HepG2 (cell line): ENCODE data around the gene POLRMT. TPM values are rescaled to one million over a fixed set of nuclear protein-coding genes. Genes with fewer than 3 reads are reported as not detected.

ENCODE experiments used
- CBX1 ChIP-seq: IDR thresholded peaks from one replicate; pipeline ENCODE4 v1.6.1; 2016; ENCODE audit warnings: antibody characterized with exemption, low read depth
- CEBPB ChIP-seq: IDR thresholded peaks from 2 replicates; pipeline ENCODE4 v1.6.1; 2011; ENCODE audit warnings: low read depth, low read length, improper control_type of control experiment, borderline replicate concordance
- CHD4 ChIP-seq: fragments of 200-600 bp; sonication (generic); IDR thresholded peaks from 2 replicates; pipeline ENCODE4 v1.7.0; 2017; ENCODE audit warnings: mild to moderate bottlenecking, low read length, borderline replicate concordance
- FOSL1 ChIP-seq: sonication (generic); formaldehyde crosslinking; IDR thresholded peaks from 2 replicates; pipeline ENCODE4 v1.9.0; 2021; ENCODE audit warnings: missing genetic modification reagents, borderline replicate concordance
- HNF4A ChIP-seq: sonication (generic); formaldehyde crosslinking; IDR thresholded peaks from 2 replicates; pipeline ENCODE4 v1.4.0; 2020; ENCODE audit warnings: missing genetic modification reagents
- IKZF4 ChIP-seq: sonication (generic); formaldehyde crosslinking; IDR thresholded peaks from 2 replicates; pipeline ENCODE4 v1.5.1; 2020; ENCODE audit warnings: borderline replicate concordance, mild to moderate bottlenecking, low read depth, missing genetic modification reagents; ENCODE audit errors: not compliant biosample characterization
- MIER2 ChIP-seq: IDR thresholded peaks from 2 replicates; pipeline ENCODE4 v1.6.1; 2016; ENCODE audit warnings: missing biosample characterization, missing genetic modification reagents
- NONO ChIP-seq, 2 experiments: fragments of 450-650 bp in 1 of 2; sonication (generic) in 1 of 2; formaldehyde crosslinking in 1 of 2; IDR thresholded peaks in 1 of 2; conservative IDR thresholded peaks in 1 of 2; 2 replicates each; pipeline versions ENCODE4 v1.6.1 to v1.8.0; 2017 to 2022; ENCODE audit warnings: mild to moderate bottlenecking in 1 of 2, missing genetic modification reagents in 1 of 2, moderate library complexity in 1 of 2
- PATZ1 ChIP-seq: sonication (generic); formaldehyde crosslinking; IDR thresholded peaks from 2 replicates; pipeline ENCODE4 v1.4.0; 2020; ENCODE audit warnings: missing genetic modification reagents
- PITX1 ChIP-seq: sonication (generic); formaldehyde crosslinking; IDR thresholded peaks from 2 replicates; pipeline ENCODE4 v1.5.1; 2020; ENCODE audit warnings: mild to moderate bottlenecking, missing genetic modification reagents
- POLR2A ChIP-seq, 2 experiments: IDR thresholded peaks; 2 replicates each; pipeline ENCODE4 v1.6.1; 2011; ENCODE audit warnings: low read depth in 2 of 2, low read length in 2 of 2, mild to moderate bottlenecking in 1 of 2, moderate library complexity in 1 of 2; ENCODE audit not compliant: insufficient read depth in 1 of 2
- RCOR2 ChIP-seq: IDR thresholded peaks from 2 replicates; pipeline ENCODE4 v1.6.1; 2016; ENCODE audit warnings: missing biosample characterization, missing genetic modification reagents
- RORA ChIP-seq: sonication (generic); formaldehyde crosslinking; IDR thresholded peaks from 2 replicates; pipeline ENCODE4 v1.5.0; 2020; ENCODE audit warnings: mild to moderate bottlenecking, missing genetic modification reagents, moderate library complexity
- SKIL ChIP-seq: sonication (generic); formaldehyde crosslinking; IDR thresholded peaks from 2 replicates; pipeline ENCODE4 v1.8.0; 2022; ENCODE audit warnings: missing genetic modification reagents, mild to moderate bottlenecking, moderate library complexity, borderline replicate concordance
- TGIF2 ChIP-seq: IDR thresholded peaks from 2 replicates; pipeline ENCODE4 v1.6.1; 2016; ENCODE audit warnings: control low read depth, missing compliant biosample characterization
- ZBTB34 ChIP-seq: sonication (generic); formaldehyde crosslinking; IDR thresholded peaks from 2 replicates; pipeline ENCODE4 v1.8.0; 2022; ENCODE audit warnings: mild to moderate bottlenecking, missing genetic modification reagents
- ZFP36L2 ChIP-seq: sonication (generic); formaldehyde crosslinking; IDR thresholded peaks from 2 replicates; pipeline ENCODE4 v1.4.0; 2020; ENCODE audit warnings: missing genetic modification reagents
- ZMYM2 ChIP-seq: sonication (generic); formaldehyde crosslinking; IDR thresholded peaks from 2 replicates; pipeline ENCODE4 v1.8.0; 2022; ENCODE audit warnings: mild to moderate bottlenecking, missing genetic modification reagents
- ZNF136 ChIP-seq: sonication (generic); formaldehyde crosslinking; IDR thresholded peaks from 2 replicates; pipeline ENCODE4 v1.8.1; 2022; ENCODE audit warnings: low read depth, mild to moderate bottlenecking, moderate library complexity, missing genetic modification reagents
- ZNF256 ChIP-seq: sonication (generic); formaldehyde crosslinking; conservative IDR thresholded peaks from 2 replicates; pipeline ENCODE4 v1.4.0; 2020; ENCODE audit warnings: missing genetic modification reagents
- ZNF280B ChIP-seq: sonication (generic); formaldehyde crosslinking; IDR thresholded peaks from 2 replicates; pipeline ENCODE4 v1.5.0; 2020; ENCODE audit warnings: missing genetic modification reagents, mild to moderate bottlenecking, borderline replicate concordance
- ZNF790 ChIP-seq: sonication (generic); formaldehyde crosslinking; IDR thresholded peaks from 2 replicates; pipeline ENCODE4 v1.8.0; 2022; ENCODE audit warnings: missing genetic modification reagents, mild to moderate bottlenecking, borderline replicate concordance
- ZNF879 ChIP-seq: sonication (generic); formaldehyde crosslinking; IDR thresholded peaks from 2 replicates; pipeline ENCODE4 v1.8.1; 2023; ENCODE audit warnings: missing genetic modification reagents
- ZSCAN20 ChIP-seq: sonication (generic); formaldehyde crosslinking; IDR thresholded peaks from 2 replicates; pipeline ENCODE4 v1.4.0; 2020; ENCODE audit warnings: missing genetic modification reagents, mild to moderate bottlenecking, borderline replicate concordance
- polyA plus RNA-seq, 8 experiments: library from polyadenylated mRNA; depleted of rRNA in 3 of 8; stranded (reverse) in 7 of 8; unstranded in 1 of 8; fragments of >200 nt; fragmentation: Illumina TruSeq in 4 of 8; extraction: Trizol in 4 of 8; gene quantifications; 2 replicates each; pipeline versions ENCODE4 v1.2.1 to v1.2.3, GENCODE V29; 2011 to 2016; ENCODE audit warnings: low read depth in 4 of 8, missing spikeins in 1 of 8, mixed read lengths in 1 of 8; ENCODE audit not compliant: insufficient read depth in 1 of 8
- total RNA-seq, 5 experiments: library from RNA; depleted of rRNA; stranded (reverse); fragments of >200 nt; fragmentation: Illumina TruSeq; extraction: Trizol; gene quantifications; 2 replicates each; pipeline ENCODE4 v1.2.3, GENCODE V29; 2016; ENCODE audit warnings: low read depth in 1 of 5

The POLRMT gene
- total and polyA plus RNA-seq, 2 of the 13 experiments (the other 11 are each of a cell fraction or from before 2014, with no cell fraction given) = 78.0 to 101 TPM

- peak; percentile 57 to 71 for TF ChIP-seq POLR2A (IDR thresholded peaks at IDR 0.05; ENCODE audit: insufficient read depth in 1 of 2, low read depth in 2 of 2, low read length in 2 of 2)
- TF ChIP-seq PITX1 (CRISPR knock-in tag) = peak; percentile 64
- no peak for TF ChIP-seq ZNF790
- no peak for TF ChIP-seq MIER2 (CRISPR knock-in tag)
- TF ChIP-seq FOSL1 (CRISPR knock-in tag) = no peak
- TF ChIP-seq SKIL (CRISPR knock-in tag) = peak; percentile 73
- TF ChIP-seq ZNF136 (CRISPR knock-in tag) = no peak
- no peak for TF ChIP-seq ZNF879
- no peak for TF ChIP-seq ZNF256 (CRISPR knock-in tag)
- TF ChIP-seq ZNF280B (CRISPR knock-in tag) = peak; percentile 80; the same call in 1 of the 2 replicates
- TF ChIP-seq IKZF4 (CRISPR knock-in tag) = peak; percentile 81
- no peak for TF ChIP-seq TGIF2
- TF ChIP-seq ZBTB34 = 0 out of 2 replicates have a peak, but pooled peaks have one; percentile 28
- TF ChIP-seq NONO (IDR thresholded peaks at IDR 0.05) = no peak
- peak; percentile 39; the same call in 1 of the 2 replicates for TF ChIP-seq NONO (CRISPR knock-in tag; conservative IDR thresholded peaks at IDR 0.05)
- TF ChIP-seq RCOR2 = no peak
- TF ChIP-seq ZMYM2 (CRISPR knock-in tag) = no peak; the same call in 1 of the 2 replicates
- TF ChIP-seq HNF4A (CRISPR knock-in tag) = no peak
- TF ChIP-seq RORA (CRISPR knock-in tag) = no peak
- TF ChIP-seq CHD4 = no peak
- TF ChIP-seq CBX1 = no peak
- no peak for TF ChIP-seq ZFP36L2
- TF ChIP-seq ZSCAN20 = 0 out of 2 replicates have a peak, but pooled peaks have one; percentile 20
- no peak for TF ChIP-seq CEBPB
- TF ChIP-seq PATZ1 = peak; percentile 76
These were observed 62.3 kb downstream of the POLRMT start (continued) for GRCh38 chr19:570937-571565.
